G401.6 (cell line): ENCODE results near the gene MEF2B.
"Not testable (repeated sequence)": the region's sequence is repeated elsewhere in the genome, so short reads cannot be mapped to it uniquely, and the experiment has no call there.

ENCODE experiments used
- FAIRE-seq: peaks from 2 replicates; lab custom pipeline; 2012; peaks lifted over from hg19 to GRCh38; lab: Jason Lieb, UNC

MEF2B gene

DNA sequence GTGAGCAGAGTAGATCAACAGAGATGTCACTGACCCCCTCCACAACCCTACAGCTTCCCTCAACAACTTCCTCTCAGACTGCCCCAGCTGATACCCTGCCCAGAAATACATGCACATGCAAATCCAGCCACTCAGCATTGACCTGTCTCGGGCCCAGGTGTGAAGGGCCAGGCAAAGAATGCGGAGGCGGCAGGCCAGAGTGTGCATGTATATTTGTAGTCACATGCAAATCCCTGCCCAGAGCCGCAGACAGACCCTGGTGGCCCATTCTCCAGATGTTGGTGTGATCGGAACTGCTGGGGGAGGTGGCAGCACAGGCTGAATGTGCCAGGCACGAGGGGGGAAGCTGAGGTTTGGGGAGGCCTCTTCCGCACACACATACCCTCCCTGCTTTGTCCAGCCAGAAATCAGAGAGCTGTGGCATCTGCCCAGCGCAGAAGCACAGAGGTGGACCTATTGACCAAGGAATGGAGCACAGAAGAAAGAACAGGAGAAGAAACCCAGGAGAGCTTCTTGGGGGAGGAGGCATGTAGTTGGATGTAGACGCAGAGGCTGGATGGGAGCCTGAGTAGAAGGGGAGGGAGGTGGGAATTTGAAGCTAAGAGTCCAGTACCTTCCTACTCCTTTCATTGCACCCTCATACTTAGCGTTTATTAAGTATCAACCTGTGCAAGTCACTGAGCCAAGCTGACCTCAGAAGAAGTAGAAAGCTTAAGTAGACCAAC, 14.4 kb downstream of the MEF2B start:
- FAIRE-seq: no peak

DNA sequence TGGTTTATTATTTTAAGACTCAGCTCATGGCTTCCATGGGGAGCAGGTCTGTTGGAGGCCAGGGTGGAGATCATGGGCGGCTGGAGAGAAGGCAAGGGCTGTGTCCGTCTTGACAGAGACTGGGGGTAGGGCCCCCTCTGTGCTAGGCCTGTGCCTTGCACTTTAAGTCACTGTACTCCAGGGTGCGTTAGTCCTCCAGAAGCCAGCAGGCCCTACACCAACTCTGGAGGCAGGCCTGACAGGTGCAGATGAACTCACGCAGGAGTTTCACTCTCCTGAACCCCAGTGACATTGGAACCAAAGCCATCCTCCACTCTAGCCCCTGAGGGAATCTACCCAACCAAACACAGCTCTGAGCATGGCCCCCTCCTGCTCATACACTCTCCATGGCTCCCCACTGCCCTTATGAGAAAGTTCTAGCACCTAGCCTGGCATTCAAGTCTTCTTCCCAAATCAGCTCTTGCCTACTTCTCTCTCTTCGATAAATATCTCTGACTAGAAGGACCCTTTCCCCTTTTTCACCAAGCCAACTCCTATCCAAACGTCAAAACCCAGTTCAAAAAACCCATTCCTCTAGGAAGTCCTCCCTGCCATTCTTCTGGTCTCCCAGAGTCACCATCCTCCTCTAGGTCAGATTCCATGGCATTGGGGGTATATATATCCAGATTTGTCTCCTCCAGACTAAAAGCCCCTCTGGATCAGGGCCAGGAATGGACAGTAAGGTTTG, 15.1 kb downstream of the MEF2B start:
- FAIRE-seq: no peak

DNA sequence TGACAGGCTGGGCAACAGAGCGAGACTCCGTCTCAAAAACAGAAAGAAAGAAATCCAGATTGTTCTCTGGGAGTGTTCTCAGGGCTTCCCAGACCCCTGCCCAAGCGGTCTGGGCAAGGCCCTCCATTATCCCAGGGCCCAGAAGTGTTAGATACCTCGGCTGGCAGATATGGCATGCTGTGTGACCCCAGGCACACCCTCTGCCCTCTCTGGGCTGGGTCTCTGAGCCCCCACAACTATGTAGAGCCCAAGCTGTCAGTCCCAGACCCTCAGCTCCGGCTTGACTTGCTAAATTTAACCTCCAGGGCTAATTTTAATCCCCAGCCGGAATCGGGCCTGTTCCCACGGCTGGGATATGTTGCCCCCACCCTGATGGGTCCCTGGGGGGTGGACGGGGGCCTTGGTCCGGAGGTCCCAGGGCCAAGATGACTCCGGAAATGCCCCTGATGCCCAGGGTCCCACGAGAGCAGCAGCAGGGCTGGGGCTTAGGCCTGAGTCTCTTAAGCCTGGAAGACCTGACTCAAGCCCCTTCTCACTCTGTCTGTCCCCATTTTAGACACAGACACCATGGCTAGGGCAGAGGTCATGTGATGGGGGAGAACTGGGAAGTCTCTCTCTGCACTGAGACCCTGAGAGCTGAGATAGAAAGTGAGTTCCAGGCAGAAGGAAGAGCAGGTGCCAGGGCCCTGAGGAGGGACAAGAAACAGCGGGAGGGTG, 17.2 kb downstream of the MEF2B start:
- no peak for FAIRE-seq

- FAIRE-seq: no peak
Observed at GRCh38 chr19:19151418-19151817, 18.6 kb downstream of the MEF2B start.

- FAIRE-seq: no peak
Observed at GRCh38 chr19:19149435-19149834, 20.6 kb downstream of the MEF2B start.

- FAIRE-seq: not testable (repeated sequence)
Observed at GRCh38 chr19:19148504-19148903, 21.6 kb downstream of the MEF2B start.

GRCh38 chr19:19147344-19147743, 22.7 kb downstream of the MEF2B start:
- no peak for FAIRE-seq

- FAIRE-seq: no peak
Observed at GRCh38 chr19:19146865-19147264, 23.2 kb downstream of the MEF2B start.

GRCh38 chr19:19145684-19146608, 24.1 kb downstream of the MEF2B start:
- no peak for FAIRE-seq

DNA sequence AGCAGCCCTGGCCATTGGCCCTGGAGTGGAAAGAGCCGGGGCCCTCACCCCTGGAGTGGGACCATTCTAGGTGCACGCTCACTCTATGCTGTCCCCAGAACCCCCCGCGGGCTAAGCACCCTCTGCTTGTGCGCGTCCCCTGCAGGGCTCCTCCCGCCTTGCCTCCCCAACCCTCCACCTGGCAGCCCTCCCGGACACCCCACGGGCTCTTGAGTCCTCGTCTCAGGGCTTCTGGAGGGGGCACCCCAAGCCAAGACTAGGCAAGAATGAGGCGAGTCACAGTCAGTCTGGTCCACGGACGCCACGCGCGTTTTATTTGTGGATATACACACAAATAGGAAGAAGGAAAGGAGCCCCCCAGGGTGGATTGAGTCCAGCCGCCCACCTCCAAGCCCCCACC, 24.8 kb downstream of the MEF2B start:
- FAIRE-seq: no peak

GRCh38 chr19:19142347-19142746, 27.7 kb downstream of the MEF2B start:
- FAIRE-seq: no peak

DNA sequence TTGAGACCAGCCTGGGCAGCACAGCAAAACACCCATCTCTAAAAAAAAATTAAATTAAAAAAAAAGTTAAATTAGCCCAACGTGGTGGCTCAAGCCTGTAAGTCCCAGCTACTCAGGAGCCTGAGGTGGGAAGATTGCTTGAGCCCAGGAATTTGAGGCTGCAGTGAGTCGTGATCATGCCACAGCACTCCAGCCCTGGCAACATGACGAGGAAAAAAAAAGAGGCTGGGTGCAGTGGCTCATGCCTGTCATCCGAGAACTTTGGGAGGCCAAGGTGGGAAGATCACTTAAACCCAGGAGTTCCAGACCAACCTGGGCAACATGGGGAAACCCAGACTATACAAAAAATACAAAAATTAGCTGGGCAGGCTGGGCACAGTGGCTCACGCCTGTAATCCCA, 29.6 kb downstream of the MEF2B start:
- no peak for FAIRE-seq

DNA sequence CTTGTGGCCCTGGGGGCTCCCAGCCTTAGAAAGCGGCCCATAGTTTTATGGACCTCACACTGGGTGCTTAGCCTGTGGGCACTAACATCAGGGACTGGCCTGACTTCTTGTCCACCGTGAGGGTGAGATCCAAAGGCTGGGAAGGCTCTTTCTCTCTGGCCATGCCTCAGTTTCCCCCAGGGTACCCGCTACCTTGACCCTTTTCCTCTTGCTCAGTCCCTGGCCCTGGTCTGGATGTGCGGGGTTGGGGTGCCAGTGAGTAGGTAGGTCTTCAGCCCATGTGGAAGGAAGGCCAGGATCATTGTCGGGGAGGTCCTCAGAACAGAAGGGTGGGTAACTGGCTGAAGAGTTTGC, 30.2 kb downstream of the MEF2B start:
- FAIRE-seq: no peak

- FAIRE-seq: peak; percentile 96
Observed at GRCh38 chr19:19138109-19138981, 31.7 kb downstream of the MEF2B start, which contains the start of gene TMEM161A. Gene TMEM161A, minus strand, starts transcription at chr19:19138478. Its CDS starts 50 bp downstream, at chr19:19138428.

DNA sequence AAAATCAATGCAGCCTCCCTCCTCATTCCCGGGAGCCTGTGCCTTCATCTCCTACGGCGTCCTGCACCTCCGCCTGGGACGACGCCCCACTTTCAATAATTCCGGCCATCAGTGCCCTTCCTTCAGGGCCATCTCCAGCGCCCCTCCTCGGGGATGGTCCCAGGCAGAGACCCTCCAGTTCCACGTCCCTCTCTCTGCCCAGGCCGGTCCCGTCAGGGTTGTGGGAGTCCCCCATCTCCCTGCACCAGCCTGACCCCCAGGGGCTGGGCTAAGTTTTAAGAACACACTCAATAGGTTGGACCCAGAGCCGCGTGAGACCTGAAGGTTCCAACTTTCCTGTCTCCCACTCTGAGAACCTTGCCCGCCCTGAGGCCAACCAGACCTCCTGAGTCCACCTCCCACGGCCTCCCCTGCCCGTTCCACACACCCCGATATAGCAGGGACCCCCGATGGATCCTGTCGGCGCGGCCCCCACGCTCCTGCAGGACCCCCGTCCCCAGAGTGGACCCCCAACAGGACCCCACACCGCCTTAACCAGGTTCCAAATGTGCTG, 32.4 kb downstream of the MEF2B start:
- FAIRE-seq: no peak

GRCh38 chr19:19135713-19136112, 34.4 kb downstream of the MEF2B start:
- not testable (repeated sequence) for FAIRE-seq

DNA sequence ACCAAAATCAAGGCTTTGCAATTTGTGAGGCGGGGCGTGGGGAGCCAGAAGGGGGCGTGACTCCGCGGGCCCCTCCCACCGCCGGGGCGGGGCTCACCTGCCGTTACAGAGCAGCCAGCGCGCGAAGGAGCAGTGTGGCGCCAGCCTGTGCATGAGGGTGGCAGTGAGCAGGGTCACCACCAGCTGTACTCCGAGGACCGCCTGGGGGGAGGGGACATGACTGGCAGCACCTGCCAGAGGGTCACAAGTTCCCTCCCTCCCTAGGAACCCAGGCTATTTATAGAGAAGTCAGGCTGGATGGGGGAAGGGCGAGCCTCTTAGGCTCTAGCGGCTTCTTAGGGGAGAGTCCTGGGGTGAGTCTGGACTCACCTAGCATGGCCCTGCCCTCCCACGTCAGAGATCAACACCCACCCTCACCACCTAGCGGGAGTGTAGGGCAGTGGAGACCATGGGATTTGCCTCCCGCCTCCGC, 35.3 kb downstream of the MEF2B start:
- no peak for FAIRE-seq

DNA sequence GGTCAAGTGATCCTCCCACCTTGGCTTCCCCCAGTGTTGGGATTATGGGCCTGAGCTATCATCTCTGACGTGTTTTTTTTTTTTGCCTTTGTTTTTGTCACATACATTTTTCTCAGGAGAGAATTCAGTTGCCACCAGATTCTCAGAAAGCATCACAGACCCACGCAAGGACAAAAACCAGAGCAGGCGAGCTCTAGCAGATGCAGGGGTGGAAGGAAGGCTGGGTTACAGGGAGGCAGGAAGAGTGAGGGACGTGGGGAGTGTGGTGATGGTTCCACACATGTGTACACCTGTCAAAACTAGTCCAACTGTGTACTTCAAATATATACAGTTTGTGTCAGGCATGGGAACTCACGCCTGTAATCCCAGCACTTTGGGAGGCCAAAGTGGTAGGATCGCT, 36.1 kb downstream of the MEF2B start:
- FAIRE-seq: no peak

DNA sequence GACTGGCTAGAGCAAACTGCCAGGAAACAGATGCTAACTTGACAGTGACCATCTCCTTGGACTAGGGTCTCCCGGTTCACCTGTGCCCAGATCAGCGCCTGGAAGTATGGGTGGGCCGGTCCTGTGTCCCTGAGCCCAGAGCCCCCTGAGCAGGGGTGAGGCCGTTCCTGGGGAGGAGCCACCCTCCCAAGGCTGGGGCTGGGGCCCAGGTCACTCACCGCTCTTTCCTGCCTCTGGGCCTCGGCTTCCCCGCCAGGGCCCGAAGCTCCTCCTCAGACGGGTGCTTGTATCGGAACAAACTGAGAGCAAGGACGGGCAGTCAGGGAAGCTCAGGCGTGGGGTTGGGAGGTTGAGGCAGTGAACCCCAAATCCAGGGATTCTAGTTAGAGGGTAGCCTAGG, 37.2 kb downstream of the MEF2B start:
- FAIRE-seq: no peak

- no peak for FAIRE-seq
Observed at GRCh38 chr19:19131989-19132388, 38.1 kb downstream of the MEF2B start.

- FAIRE-seq: no peak
Observed at GRCh38 chr19:19126102-19126501, 44.0 kb downstream of the MEF2B start.
